ENCODE data around the gene GAMT. TPM values are rescaled to one million over a fixed set of nuclear protein-coding genes. Genes with fewer than 3 reads are reported as not detected.

Gene GAMT
- total and polyA plus RNA-seq, 2 donors (not counting 1 experiment from before 2014, with no cell fraction given), result 20.0 to 44.1 TPM

- H3K36me3 ChIP-seq (ENCODE audit: control insufficient read depth, insufficient read depth, low read length), result peaks cover 33% of the 10 kb centered on the region
- H3K4me3 ChIP-seq (replicated peaks in 1 of 4; ENCODE audit: control extremely low read depth in 1 of 4, insufficient read depth in 1 of 4, low read depth in 3 of 4, low read length in 4 of 4), result no peak overlapping the region
- H3K4me1 ChIP-seq (ENCODE audit: control insufficient read depth, extremely low read depth, insufficient read depth, low read length), result no peaks in the 10 kb centered on the region
- no peaks in the 10 kb centered on the region for H3K27me3 ChIP-seq (ENCODE audit: control insufficient read depth, insufficient read depth, low read length)
- peaks cover 16% of the 10 kb centered on the region for H3K79me2 ChIP-seq (ENCODE audit: control insufficient read depth, insufficient read depth, low read length)
- H3K4me2 ChIP-seq (ENCODE audit: extremely low read depth, insufficient read depth, low read length), result no peak overlapping the region
- H3K27ac ChIP-seq (ENCODE audit: insufficient read depth, low read length), result no peak overlapping the region
- no peak overlapping the region for H2AFZ ChIP-seq (ENCODE audit: low read length)
- H3K9me3 ChIP-seq (ENCODE audit: control insufficient read depth, insufficient read depth, low read depth, low read length), result no peaks in the 10 kb centered on the region
- H4K20me1 ChIP-seq (ENCODE audit: control insufficient read depth, extremely low read depth, insufficient read depth, low read length), result no peaks in the 10 kb centered on the region
- DNase-seq (ENCODE audit: low read depth in 2 of 2), result no peak
- TF ChIP-seq EZH2 (IDR thresholded peaks at IDR 0.05; ENCODE audit: low read length, missing control alignments), result no peak
- TF ChIP-seq, protein P1, sequence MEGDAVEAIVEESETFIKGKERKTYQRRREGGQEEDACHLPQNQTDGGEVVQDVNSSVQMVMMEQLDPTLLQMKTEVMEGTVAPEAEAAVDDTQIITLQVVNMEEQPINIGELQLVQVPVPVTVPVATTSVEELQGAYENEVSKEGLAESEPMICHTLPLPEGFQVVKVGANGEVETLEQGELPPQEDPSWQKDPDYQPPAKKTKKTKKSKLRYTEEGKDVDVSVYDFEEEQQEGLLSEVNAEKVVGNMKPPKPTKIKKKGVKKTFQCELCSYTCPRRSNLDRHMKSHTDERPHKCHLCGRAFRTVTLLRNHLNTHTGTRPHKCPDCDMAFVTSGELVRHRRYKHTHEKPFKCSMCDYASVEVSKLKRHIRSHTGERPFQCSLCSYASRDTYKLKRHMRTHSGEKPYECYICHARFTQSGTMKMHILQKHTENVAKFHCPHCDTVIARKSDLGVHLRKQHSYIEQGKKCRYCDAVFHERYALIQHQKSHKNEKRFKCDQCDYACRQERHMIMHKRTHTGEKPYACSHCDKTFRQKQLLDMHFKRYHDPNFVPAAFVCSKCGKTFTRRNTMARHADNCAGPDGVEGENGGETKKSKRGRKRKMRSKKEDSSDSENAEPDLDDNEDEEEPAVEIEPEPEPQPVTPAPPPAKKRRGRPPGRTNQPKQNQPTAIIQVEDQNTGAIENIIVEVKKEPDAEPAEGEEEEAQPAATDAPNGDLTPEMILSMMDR (conservative IDR thresholded peaks at IDR 0.05 in 1 of 2, IDR thresholded peaks at IDR 0.05 in 1 of 2; ENCODE audit: low read depth in 1 of 2, low read length in 2 of 2), result no peak
- no peak overlapping the region for H3K9ac ChIP-seq (ENCODE audit: insufficient read depth, low read length)
Measured at GRCh38 chr19:1434577-1435060, 33.3 kb upstream of the GAMT start.

DNA sequence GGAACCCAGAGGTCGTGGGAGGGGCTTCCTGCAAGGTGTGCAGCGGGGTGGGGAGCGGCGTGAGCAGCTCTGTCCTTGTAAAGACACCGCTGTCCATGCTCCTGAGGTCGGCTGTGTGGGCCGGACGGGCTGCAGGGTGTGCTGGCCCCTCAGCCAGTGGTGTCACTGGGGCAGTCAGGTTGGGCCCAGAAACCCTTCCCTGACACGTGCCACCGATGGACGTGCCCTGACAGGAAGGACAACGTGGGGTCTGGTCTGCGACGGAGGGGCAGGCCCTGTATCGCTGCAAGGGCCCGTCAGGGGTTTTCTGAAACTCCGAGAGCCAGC lies 32.7 kb upstream of the GAMT start:
- H3K4me3 ChIP-seq (replicated peaks in 1 of 4; ENCODE audit: control extremely low read depth in 1 of 4, insufficient read depth in 1 of 4, low read depth in 3 of 4, low read length in 4 of 4), result no peak overlapping the region
- H3K4me2 ChIP-seq (ENCODE audit: extremely low read depth, insufficient read depth, low read length), result no peak overlapping the region
- peaks cover 34% of the 10 kb centered on the region for H3K36me3 ChIP-seq (ENCODE audit: control insufficient read depth, insufficient read depth, low read length)
- H3K9ac ChIP-seq (ENCODE audit: insufficient read depth, low read length), result no peak overlapping the region
- H3K27ac ChIP-seq (ENCODE audit: insufficient read depth, low read length), result no peak overlapping the region
- no peaks in the 10 kb centered on the region for H3K9me3 ChIP-seq (ENCODE audit: control insufficient read depth, insufficient read depth, low read depth, low read length)
- no peak for TF ChIP-seq EZH2 (IDR thresholded peaks at IDR 0.05; ENCODE audit: low read length, missing control alignments)
- TF ChIP-seq, protein P1 (conservative IDR thresholded peaks at IDR 0.05 in 1 of 2, IDR thresholded peaks at IDR 0.05 in 1 of 2; ENCODE audit: low read depth in 1 of 2, low read length in 2 of 2), result no peak
- H2AFZ ChIP-seq (ENCODE audit: low read length), result no peak overlapping the region
- no peaks in the 10 kb centered on the region for H3K27me3 ChIP-seq (ENCODE audit: control insufficient read depth, insufficient read depth, low read length)
- no peaks in the 10 kb centered on the region for H4K20me1 ChIP-seq (ENCODE audit: control insufficient read depth, extremely low read depth, insufficient read depth, low read length)
- peaks cover 10% of the 10 kb centered on the region for H3K79me2 ChIP-seq (ENCODE audit: control insufficient read depth, insufficient read depth, low read length)
- no peak for DNase-seq (ENCODE audit: low read depth in 2 of 2)
- no peaks in the 10 kb centered on the region for H3K4me1 ChIP-seq (ENCODE audit: control insufficient read depth, extremely low read depth, insufficient read depth, low read length)

GRCh38 chr19:1433119-1434039 lies 32.0 kb upstream of the GAMT start:
- no peak for TF ChIP-seq EZH2 (IDR thresholded peaks at IDR 0.05; ENCODE audit: low read length, missing control alignments)
- TF ChIP-seq, protein P1 (conservative IDR thresholded peaks at IDR 0.05 in 1 of 2, IDR thresholded peaks at IDR 0.05 in 1 of 2; ENCODE audit: low read depth in 1 of 2, low read length in 2 of 2), result no peak
- Histone ChIP-seq H3K9me3 (ENCODE audit: control insufficient read depth, insufficient read depth, low read depth, low read length) (no peaks in the 10 kb centered on the region), H3K9ac (ENCODE audit: insufficient read depth, low read length) (no peak overlapping the region), H3K4me2 (ENCODE audit: extremely low read depth, insufficient read depth, low read length) (no peak overlapping the region), H3K27ac (ENCODE audit: insufficient read depth, low read length) (no peak overlapping the region), H3K4me3 (replicated peaks in 1 of 4; ENCODE audit: control extremely low read depth in 1 of 4, insufficient read depth in 1 of 4, low read depth in 3 of 4, low read length in 4 of 4) (no peak overlapping the region), H3K27me3 (ENCODE audit: control insufficient read depth, insufficient read depth, low read length) (no peaks in the 10 kb centered on the region), H3K36me3 (ENCODE audit: control insufficient read depth, insufficient read depth, low read length) (peaks cover 37% of the 10 kb centered on the region), H3K79me2 (ENCODE audit: control insufficient read depth, insufficient read depth, low read length) (peaks cover 3% of the 10 kb centered on the region), H4K20me1 (ENCODE audit: control insufficient read depth, extremely low read depth, insufficient read depth, low read length) (no peaks in the 10 kb centered on the region), H3K4me1 (ENCODE audit: control insufficient read depth, extremely low read depth, insufficient read depth, low read length) (no peaks in the 10 kb centered on the region), H2AFZ (ENCODE audit: low read length) (no peak overlapping the region)
- no peak for DNase-seq (ENCODE audit: low read depth in 2 of 2)
